Type B pancreatic cell (in vitro differentiated cells): ENCODE results near the gene IQCN. TPM values are rescaled to one million over a fixed set of nuclear protein-coding genes. Genes with fewer than 3 reads are reported as not detected.

Experiments
- DNase-seq: peaks from one replicate; pipeline ENCODE4 v3.0.0; 2021; ENCODE audit warnings: mixed read lengths; ENCODE audit not compliant: unreplicated experiment; ENCODE audit errors: extremely low spot score
- H3K27ac Mint-ChIP-seq: 2 replicates; pipeline ENCODE4 v1.8.0; 2021; ENCODE audit warnings: mild to moderate bottlenecking, mixed read lengths
- H3K27me3 Mint-ChIP-seq: 2 replicates; pipeline ENCODE4 v1.8.0; 2021; ENCODE audit warnings: mixed read lengths
- H3K36me3 Mint-ChIP-seq: 2 replicates; pipeline ENCODE4 v1.8.0; 2021; ENCODE audit warnings: mixed read lengths
- H3K4me1 Mint-ChIP-seq: one replicate; pipeline ENCODE4 v1.8.0; 2021; ENCODE audit warnings: mixed read lengths; ENCODE audit not compliant: unreplicated experiment
- H3K4me3 Mint-ChIP-seq: 2 replicates; pipeline ENCODE4 v1.8.0; 2021; ENCODE audit warnings: mild to moderate bottlenecking, mixed read lengths
- H3K9me3 Mint-ChIP-seq: 2 replicates; pipeline ENCODE4 v1.8.0; 2021; ENCODE audit warnings: mixed read lengths
- total RNA-seq: library from RNA; stranded (reverse); gene quantifications from 2 replicates; pipeline ENCODE4 v1.2.1, GENCODE V29; 2021; ENCODE audit warnings: low replicate concordance
- TF ChIP-seq, protein P1 (sequence below): fragments of 200-600 bp; sonication (generic); conservative IDR thresholded peaks from 2 replicates; pipeline ENCODE4 v1.5.0; 2021; ENCODE audit warnings: antibody characterized with exemption, mild to moderate bottlenecking

IQCN gene
- total RNA-seq, 1 donor from 2014 or later = 7.8 TPM

- peaks cover 11% of the 10 kb centered on the region for H3K36me3 Mint-ChIP-seq
- TF ChIP-seq, protein P1, sequence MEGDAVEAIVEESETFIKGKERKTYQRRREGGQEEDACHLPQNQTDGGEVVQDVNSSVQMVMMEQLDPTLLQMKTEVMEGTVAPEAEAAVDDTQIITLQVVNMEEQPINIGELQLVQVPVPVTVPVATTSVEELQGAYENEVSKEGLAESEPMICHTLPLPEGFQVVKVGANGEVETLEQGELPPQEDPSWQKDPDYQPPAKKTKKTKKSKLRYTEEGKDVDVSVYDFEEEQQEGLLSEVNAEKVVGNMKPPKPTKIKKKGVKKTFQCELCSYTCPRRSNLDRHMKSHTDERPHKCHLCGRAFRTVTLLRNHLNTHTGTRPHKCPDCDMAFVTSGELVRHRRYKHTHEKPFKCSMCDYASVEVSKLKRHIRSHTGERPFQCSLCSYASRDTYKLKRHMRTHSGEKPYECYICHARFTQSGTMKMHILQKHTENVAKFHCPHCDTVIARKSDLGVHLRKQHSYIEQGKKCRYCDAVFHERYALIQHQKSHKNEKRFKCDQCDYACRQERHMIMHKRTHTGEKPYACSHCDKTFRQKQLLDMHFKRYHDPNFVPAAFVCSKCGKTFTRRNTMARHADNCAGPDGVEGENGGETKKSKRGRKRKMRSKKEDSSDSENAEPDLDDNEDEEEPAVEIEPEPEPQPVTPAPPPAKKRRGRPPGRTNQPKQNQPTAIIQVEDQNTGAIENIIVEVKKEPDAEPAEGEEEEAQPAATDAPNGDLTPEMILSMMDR = no peak
Observed at GRCh38 chr19:18263324-18264136, 10.7 kb downstream of the IQCN start.

DNA sequence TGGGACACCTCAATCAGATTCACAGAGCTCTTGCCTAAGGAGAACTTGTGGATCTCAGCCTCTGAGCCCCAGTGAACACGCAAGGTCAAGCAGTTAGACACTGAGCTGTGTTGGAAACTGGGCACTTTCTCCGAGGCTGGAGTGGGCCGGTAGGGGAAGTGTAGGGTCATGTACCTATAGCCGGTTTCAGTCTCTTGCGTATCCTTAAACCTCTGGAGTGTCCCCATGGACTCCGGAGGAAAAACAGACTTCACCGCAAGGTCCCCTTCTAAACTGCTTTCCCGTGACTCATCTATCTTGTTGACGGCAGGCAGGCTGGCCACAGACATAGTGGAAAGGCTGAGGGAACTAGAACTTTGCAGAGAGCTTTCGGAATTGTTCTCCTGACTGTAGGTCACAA, 11.3 kb downstream of the IQCN start:
- H3K4me3 Mint-ChIP-seq = no peak overlapping the region
- no peak overlapping the region for H3K27ac Mint-ChIP-seq
- H3K27me3 Mint-ChIP-seq = no peaks in the 10 kb centered on the region
- TF ChIP-seq, protein P1 = no peak
- H3K9me3 Mint-ChIP-seq = no peaks in the 10 kb centered on the region
- no peaks in the 10 kb centered on the region for H3K4me1 Mint-ChIP-seq
- DNase-seq = no peak
- H3K36me3 Mint-ChIP-seq = peaks cover 6% of the 10 kb centered on the region

More at GRCh38 chr19:18263324-18264136, 10.7 kb downstream of the IQCN start:
- no peaks in the 10 kb centered on the region for H3K4me1 Mint-ChIP-seq
- no peak overlapping the region for H3K4me3 Mint-ChIP-seq
- H3K9me3 Mint-ChIP-seq = no peaks in the 10 kb centered on the region
- no peaks in the 10 kb centered on the region for H3K27me3 Mint-ChIP-seq
- no peak for DNase-seq
- H3K27ac Mint-ChIP-seq = no peak overlapping the region

GRCh38 chr19:18262144-18262543, 12.1 kb downstream of the IQCN start:
- no peak for DNase-seq
- Mint-ChIP-seq H3K9me3 (no peaks in the 10 kb centered on the region), H3K36me3 (peaks cover 6% of the 10 kb centered on the region), H3K27me3 (no peaks in the 10 kb centered on the region), H3K4me3 (no peak overlapping the region), H3K4me1 (no peaks in the 10 kb centered on the region), H3K27ac (no peak overlapping the region)
- TF ChIP-seq, protein P1 = no peak

DNA sequence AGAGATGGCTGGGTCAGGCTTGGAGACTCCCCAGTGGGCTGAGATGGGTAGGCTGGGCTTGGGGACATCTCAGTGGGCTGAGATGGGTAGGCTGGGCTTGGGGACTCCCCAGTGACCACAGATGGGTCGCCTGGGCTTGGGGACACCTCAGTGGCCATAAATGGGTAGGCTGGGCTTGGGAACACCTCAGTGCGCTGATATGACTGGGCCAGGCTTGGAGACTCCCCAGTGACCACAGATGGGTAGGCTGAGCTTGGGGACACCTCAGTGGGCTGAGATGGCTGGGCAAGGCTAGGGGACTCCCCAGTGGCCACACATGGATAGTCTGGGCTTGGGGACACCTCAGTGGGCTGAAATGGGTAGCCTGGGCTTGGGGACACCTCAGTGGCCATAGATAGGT, 12.8 kb downstream of the IQCN start:
- H3K4me1 Mint-ChIP-seq = no peaks in the 10 kb centered on the region
- no peaks in the 10 kb centered on the region for H3K9me3 Mint-ChIP-seq
- H3K27me3 Mint-ChIP-seq = no peaks in the 10 kb centered on the region
- no peak overlapping the region for H3K4me3 Mint-ChIP-seq
- H3K27ac Mint-ChIP-seq = no peak overlapping the region
- no peak for DNase-seq
- TF ChIP-seq, protein P1 = no peak
- H3K36me3 Mint-ChIP-seq = peaks cover 6% of the 10 kb centered on the region

DNA sequence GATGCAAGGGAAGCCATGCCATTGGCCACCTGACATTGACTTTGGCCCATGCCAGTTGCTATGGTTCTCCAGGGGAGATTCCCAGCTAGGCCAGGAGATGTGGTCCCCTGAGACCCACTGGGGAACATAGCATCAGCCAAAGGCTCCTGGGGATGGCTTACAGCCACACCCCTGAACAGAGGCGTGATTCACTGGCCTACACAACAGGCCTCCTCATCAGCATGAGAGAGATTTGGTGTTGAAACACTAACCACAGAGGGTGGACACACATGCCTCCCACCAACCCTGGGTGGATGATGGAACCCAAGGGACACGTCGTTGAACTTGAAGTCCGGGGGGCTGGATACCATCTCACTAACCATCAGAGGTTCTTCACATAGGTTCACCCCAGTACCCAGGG, 14.4 kb downstream of the IQCN start:
- DNase-seq = no peak
- Mint-ChIP-seq H3K4me3 (no peak overlapping the region), H3K36me3 (no peaks in the 10 kb centered on the region), H3K9me3 (no peaks in the 10 kb centered on the region), H3K27ac (no peak overlapping the region), H3K27me3 (peaks cover 3% of the 10 kb centered on the region), H3K4me1 (no peaks in the 10 kb centered on the region)
- TF ChIP-seq, protein P1 = no peak
